Testis (tissue), 3 donors: ENCODE results near the gene RNFT1. TPM values are rescaled to one million over a fixed set of nuclear protein-coding genes. Genes with fewer than 3 reads are reported as not detected.

Source experiments
- DNase-seq: peaks from one replicate; pipeline ENCODE4 v3.0.0-alpha.2; 2019
- H3K27ac ChIP-seq, 2 donors: fragments of 200-600 bp; sonication (generic); one replicate each; pipeline ENCODE4 v1.5.1; 2019
- H3K27me3 ChIP-seq: fragments of 200-600 bp; sonication (generic); one replicate; pipeline ENCODE4 v1.5.1; 2019
- H3K36me3 ChIP-seq: fragments of 200-600 bp; sonication (generic); one replicate; pipeline ENCODE4 v1.5.1; 2017; ENCODE audit warnings: low read depth; ENCODE audit errors: missing control alignments
- H3K4me1 ChIP-seq: fragments of 200-600 bp; sonication (generic); one replicate; pipeline ENCODE4 v1.5.1; 2019
- H3K4me3 ChIP-seq, 2 donors: fragments of 200-600 bp; sonication (generic); one replicate each; pipeline ENCODE4 v1.5.1; 2017 to 2019
- H3K9me3 ChIP-seq: fragments of 200-600 bp; sonication (generic); one replicate; pipeline ENCODE4 v1.5.1; 2017
- POLR2A ChIP-seq: fragments of 450-650 bp; IDR thresholded peaks from one replicate; pipeline ENCODE4 v1.6.1; 2017; ENCODE audit warnings: antibody characterized with exemption, mild to moderate bottlenecking, moderate library complexity
- WGBS, 2 donors: methylation state at CpG; one replicate each; pipeline ENCODE4 v1.1.5; 2018; 5-methylcytosine and 5-hydroxymethylcytosine counted together
- intact Hi-C: fragments of 100-400 bp; cut with DNase I; formaldehyde crosslinking; loops from one replicate; pipeline ENCODE4 v1.15.1; 2023; ENCODE audit warnings: low total_unique reads
- polyA plus RNA-seq: library from polyadenylated mRNA; stranded (reverse); fragments of 350-450 nt; fragmentation: Illumina TruSeq; extraction: RNeasy Lipid Tissue Mini Kit (QIAGEN cat#74804); gene quantifications from one replicate; pipeline ENCODE4 v1.2.3, GENCODE V29; 2014; ENCODE audit warnings: low read depth, low replicate concordance; ENCODE audit not compliant: insufficient read depth
- small RNA-seq, 2 donors: library from RNA; depleted of rRNA; stranded (forward); fragments of <200 nt; gene quantifications; one replicate each; pipeline ENCODE3, GENCODE V24; 2016
- total RNA-seq, 2 donors: library from RNA; depleted of rRNA; stranded (reverse); fragments of >200 nt; gene quantifications; one replicate each; pipeline ENCODE4 v1.2.3, GENCODE V29; 2016
- TF ChIP-seq, protein P1 (sequence below), 3 experiments: fragments of 450-650 bp in 2 of 3; fragments of 200-600 bp in 1 of 3; sonication (generic) in 1 of 3; IDR thresholded peaks; one replicate each; pipeline ENCODE4 v1.5.1; 2016 to 2019; ENCODE audit warnings: antibody characterized with exemption in 3 of 3, mild to moderate bottlenecking in 2 of 3, moderate library complexity in 1 of 3

RNFT1 gene
- total and polyA plus RNA-seq, 3 donors from 2014 or later, result 58.7 to 208 (median 83.8) TPM

- H3K4me1 ChIP-seq, result no peaks in the 10 kb centered on the region
- H3K36me3 ChIP-seq, result no peaks in the 10 kb centered on the region
- no peaks in the 10 kb centered on the region for H3K9me3 ChIP-seq
- intact Hi-C loops, result no loop called here
- no peak for DNase-seq
- TF ChIP-seq, protein P1, sequence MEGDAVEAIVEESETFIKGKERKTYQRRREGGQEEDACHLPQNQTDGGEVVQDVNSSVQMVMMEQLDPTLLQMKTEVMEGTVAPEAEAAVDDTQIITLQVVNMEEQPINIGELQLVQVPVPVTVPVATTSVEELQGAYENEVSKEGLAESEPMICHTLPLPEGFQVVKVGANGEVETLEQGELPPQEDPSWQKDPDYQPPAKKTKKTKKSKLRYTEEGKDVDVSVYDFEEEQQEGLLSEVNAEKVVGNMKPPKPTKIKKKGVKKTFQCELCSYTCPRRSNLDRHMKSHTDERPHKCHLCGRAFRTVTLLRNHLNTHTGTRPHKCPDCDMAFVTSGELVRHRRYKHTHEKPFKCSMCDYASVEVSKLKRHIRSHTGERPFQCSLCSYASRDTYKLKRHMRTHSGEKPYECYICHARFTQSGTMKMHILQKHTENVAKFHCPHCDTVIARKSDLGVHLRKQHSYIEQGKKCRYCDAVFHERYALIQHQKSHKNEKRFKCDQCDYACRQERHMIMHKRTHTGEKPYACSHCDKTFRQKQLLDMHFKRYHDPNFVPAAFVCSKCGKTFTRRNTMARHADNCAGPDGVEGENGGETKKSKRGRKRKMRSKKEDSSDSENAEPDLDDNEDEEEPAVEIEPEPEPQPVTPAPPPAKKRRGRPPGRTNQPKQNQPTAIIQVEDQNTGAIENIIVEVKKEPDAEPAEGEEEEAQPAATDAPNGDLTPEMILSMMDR (IDR thresholded peaks at IDR 0.05), result no peak
- TF ChIP-seq POLR2A, result no peak
- no peak overlapping the region for H3K27ac ChIP-seq
- no peak overlapping the region for H3K4me3 ChIP-seq
- no peaks in the 10 kb centered on the region for H3K27me3 ChIP-seq
These were observed 48.1 kb downstream of the RNFT1 start for GRCh38 chr17:59916446-59916845.

GRCh38 chr17:59914274-59914854 lies 50.2 kb downstream of the RNFT1 start:
- intact Hi-C loops, result no loop called here
- 76 to 81% methylated on average over 1 of the region's 1 CpG for WGBS, 2 donors
- no peak overlapping the region for H3K27ac ChIP-seq
- no peaks in the 10 kb centered on the region for H3K4me1 ChIP-seq
- no peaks in the 10 kb centered on the region for H3K27me3 ChIP-seq
- H3K36me3 ChIP-seq, result no peaks in the 10 kb centered on the region
- no peak for TF ChIP-seq POLR2A
- TF ChIP-seq, protein P1 (IDR thresholded peaks at IDR 0.05), result peak; percentile 56 to 80 (median 66)
- DNase-seq, result peak; percentile 22
- H3K4me3 ChIP-seq, result no peak overlapping the region
- H3K9me3 ChIP-seq, result no peaks in the 10 kb centered on the region

GRCh38 chr17:59907467-59907866 lies 57.1 kb downstream of the RNFT1 start:
- no peaks in the 10 kb centered on the region for H3K4me1 ChIP-seq
- intact Hi-C loops, result no loop called here
- no peak overlapping the region for H3K27ac ChIP-seq
- no peaks in the 10 kb centered on the region for H3K9me3 ChIP-seq
- 89 to 92% methylated on average over 3 of the region's 3 CpGs for WGBS, 2 donors
- no peak for DNase-seq
- H3K36me3 ChIP-seq, result no peaks in the 10 kb centered on the region
- TF ChIP-seq, protein P1 (IDR thresholded peaks at IDR 0.05), result no peak
- TF ChIP-seq POLR2A, result no peak
- H3K4me3 ChIP-seq, result no peak overlapping the region
- H3K27me3 ChIP-seq, result no peaks in the 10 kb centered on the region

DNA sequence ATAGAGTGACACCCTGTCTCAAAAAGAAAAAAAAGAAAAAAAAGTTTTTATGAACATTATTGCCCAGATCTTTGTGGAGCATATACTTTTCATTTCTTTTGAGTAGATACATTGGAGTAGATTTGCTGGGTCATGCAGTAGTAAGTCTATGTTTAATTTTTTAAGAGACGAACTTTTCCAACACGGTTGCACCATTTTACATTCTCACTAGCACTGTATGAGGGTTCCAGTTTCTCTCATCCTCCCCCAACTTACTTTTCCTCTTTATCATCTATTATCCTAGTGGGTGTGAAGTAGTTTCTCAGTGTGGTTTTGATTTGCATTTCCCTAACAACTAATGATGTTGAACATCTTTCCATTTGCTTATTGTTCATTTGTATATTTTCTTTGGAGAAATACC lies 61.1 kb downstream of the RNFT1 start:
- no peak overlapping the region for H3K27ac ChIP-seq
- no peaks in the 10 kb centered on the region for H3K36me3 ChIP-seq
- no peaks in the 10 kb centered on the region for H3K27me3 ChIP-seq
- intact Hi-C loops, result no loop called here
- H3K4me1 ChIP-seq, result no peaks in the 10 kb centered on the region
- no peak for DNase-seq
- H3K4me3 ChIP-seq, result no peak overlapping the region
- 81 to 91% methylated on average over 2 of the region's 2 CpGs for WGBS, 2 donors
- no peaks in the 10 kb centered on the region for H3K9me3 ChIP-seq
- TF ChIP-seq POLR2A, result no peak
- TF ChIP-seq, protein P1 (IDR thresholded peaks at IDR 0.05), result no peak

Small RNA genes lying within 50 kb of the gene (small RNA-seq; reads per million reads assigned to genes)
- 0 reads per million in 2 donors for gene RPS29P21

Other genes starting within 250 kb of the RNFT1 start
- gene TUBD1, start 71.8 kb downstream of the RNFT1 start, total RNA-seq, result 10 to 100 TPM; 12.9 to 13.9 TPM
- 7.8 TPM for gene TUBD1, start 71.8 kb downstream of the RNFT1 start, polyA plus RNA-seq
- 10 to 100 TPM; 44.5 to 46.1 TPM for gene RPS6KB1, start 71.6 kb downstream of the RNFT1 start, total RNA-seq
- 13.3 TPM for gene RPS6KB1, start 71.6 kb downstream of the RNFT1 start, polyA plus RNA-seq
- gene HEATR6, start 114.2 kb upstream of the RNFT1 start, total RNA-seq, result 10 to 100 TPM; 33.7 to 53.8 TPM
- 14.7 TPM for gene HEATR6, start 114.2 kb upstream of the RNFT1 start, polyA plus RNA-seq
- gene CA4, start 185.2 kb upstream of the RNFT1 start, total RNA-seq, result 1 to 10 TPM; 2.5 to 3.1 TPM
- gene CA4, start 185.2 kb upstream of the RNFT1 start, polyA plus RNA-seq, result 0.94 TPM